Effector CD8-positive, alpha-beta T cell (primary cell): ENCODE results near the gene PCDHGB1.
"Not testable (repeated sequence)": the region's sequence is repeated elsewhere in the genome, so short reads cannot be mapped to it uniquely, and the experiment has no call there.

Source experiments
- DNase-seq: peaks from one replicate; lab custom pipeline; 2025; lab: John Stamatoyannopoulos, UW

PCDHGB1 gene

DNA sequence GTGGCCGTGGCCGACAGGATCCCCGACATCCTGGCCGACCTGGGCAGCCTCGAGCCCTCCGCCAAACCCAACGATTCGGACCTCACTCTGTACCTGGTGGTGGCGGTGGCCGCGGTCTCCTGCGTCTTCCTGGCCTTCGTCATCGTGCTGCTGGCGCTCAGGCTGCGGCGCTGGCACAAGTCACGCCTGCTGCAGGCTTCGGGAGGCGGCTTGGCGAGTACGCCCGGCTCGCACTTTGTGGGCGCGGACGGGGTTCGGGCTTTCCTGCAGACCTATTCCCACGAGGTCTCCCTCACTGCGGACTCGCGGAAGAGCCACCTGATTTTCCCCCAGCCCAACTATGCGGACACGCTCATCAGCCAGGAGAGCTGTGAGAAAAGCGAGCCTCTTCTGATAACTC, 3.9 kb upstream of the PCDHGB1 start:
- not testable (repeated sequence) for DNase-seq

DNA sequence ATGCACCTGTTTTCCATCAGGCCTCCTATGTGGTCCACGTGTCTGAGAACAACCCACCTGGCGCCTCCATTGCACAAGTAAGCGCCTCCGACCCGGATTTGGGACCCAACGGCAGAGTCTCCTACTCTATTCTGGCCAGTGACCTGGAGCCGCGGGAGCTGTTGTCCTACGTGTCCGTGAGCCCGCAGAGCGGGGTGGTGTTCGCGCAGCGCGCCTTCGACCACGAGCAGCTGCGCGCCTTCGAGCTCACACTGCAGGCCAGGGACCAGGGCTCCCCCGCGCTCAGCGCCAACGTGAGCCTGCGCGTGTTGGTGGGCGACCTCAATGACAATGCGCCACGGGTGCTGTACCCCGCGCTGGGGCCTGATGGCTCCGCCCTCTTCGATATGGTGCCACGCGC, 1.7 kb downstream of the PCDHGB1 start:
- DNase-seq: no peak

DNA sequence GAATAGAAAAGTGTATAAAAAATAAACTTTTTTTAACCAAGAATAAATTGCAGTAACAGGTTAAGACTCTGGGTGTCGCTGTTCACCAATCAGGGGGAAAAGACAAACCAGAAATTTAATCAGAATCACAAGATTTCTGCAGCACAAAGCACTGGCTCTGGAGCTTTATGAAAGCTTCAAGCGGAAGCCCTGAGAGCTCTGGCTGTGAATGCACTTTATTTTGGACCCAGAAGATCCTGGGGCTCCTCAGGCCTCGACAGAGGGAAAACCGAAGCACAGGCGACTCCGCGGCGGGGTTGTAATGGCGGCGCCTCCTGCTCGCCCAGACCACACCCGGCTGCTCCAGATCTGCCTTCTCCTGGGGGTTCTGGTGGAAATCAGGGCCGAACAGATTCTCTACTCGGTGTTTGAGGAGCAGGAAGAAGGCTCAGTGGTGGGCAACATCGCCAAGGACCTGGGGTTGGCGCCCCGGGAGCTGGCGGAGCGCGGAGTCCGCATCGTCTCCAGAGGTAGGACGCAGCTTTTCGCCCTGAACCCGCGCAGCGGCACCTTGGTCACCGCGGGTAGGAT, 5.1 kb downstream of the PCDHGB1 start, which contains the start of gene PCDHGA4:
Gene PCDHGA4 (plus strand): TSS at position 122 of the 570 bp plus-strand sequence. CDS start 87 bp downstream, at position 209.
- DNase-seq: no peak

DNA sequence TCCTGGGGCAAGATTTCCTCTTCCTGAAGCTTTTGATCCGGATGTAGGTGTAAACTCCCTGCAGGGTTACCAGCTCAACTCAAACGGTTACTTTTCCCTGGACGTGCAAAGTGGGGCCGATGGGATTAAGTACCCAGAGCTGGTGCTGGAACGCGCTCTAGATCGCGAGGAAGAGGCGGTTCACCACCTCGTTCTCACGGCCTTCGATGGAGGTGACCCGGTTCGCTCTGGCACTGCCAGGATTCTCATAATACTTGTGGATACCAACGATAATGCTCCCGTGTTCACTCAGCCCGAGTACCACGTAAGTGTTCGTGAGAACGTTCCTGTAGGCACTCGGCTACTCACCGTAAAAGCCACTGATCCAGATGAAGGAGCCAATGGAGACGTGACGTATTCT, 5.7 kb downstream of the PCDHGB1 start:
- no peak for DNase-seq

DNA sequence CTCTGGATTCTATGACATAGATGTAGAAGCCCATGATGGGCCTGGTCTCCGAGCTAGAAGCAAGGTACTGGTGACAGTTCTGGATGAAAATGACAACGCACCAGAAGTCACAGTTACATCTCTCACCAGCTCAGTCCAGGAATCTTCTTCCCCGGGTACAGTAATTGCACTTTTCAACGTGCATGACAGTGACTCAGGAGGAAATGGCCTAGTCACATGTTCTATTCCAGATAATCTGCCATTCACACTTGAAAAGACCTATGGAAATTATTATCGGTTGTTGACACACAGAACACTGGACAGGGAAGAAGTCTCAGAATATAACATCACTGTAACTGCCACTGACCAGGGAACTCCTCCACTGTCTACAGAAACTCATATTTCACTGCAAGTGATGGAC, 6.2 kb downstream of the PCDHGB1 start:
- DNase-seq: no peak

DNA sequence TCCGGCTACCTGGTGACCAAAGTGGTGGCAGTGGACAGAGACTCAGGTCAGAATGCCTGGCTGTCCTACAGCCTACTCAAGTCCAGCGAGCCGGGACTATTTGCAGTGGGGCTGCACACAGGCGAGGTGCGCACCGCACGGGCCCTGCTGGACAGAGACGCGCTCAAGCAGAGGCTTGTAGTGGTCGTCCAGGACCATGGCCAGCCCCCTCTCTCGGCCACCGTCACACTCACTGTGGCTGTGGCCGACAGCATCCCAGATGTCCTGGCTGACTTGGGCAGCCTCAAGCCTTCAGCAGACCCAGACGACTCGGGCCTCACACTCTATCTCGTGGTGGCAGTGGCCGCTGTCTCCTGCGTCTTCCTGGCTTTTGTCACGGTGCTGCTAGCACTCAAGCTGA, 7.1 kb downstream of the PCDHGB1 start:
- no peak for DNase-seq

DNA sequence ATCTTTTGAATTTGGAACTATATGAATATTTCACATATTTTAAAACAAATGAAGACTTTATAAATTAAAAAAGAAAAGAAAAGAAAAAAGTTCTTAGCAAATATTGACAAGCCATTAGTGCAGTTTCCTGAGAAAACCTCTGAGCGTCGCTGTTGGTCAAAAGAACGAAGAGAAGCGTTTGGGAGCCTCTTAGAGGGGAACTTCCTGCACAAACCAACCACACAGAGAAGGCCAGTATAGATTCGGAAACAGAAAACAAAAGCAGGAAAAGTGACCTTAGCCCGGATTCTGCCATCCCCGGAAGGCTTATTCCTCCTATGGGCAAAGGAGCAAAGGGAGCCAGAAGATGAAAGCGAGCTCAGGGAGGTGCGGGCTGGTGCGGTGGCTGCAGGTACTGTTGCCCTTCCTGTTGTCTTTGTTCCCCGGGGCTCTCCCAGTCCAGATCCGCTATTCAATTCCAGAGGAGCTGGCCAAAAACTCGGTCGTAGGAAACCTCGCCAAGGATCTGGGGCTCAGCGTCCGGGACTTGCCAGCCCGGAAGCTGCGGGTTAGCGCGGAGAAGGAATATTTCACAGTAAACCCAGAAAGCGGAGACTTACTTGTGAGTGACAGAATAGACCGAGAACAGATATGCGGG, 10.0 kb downstream of the PCDHGB1 start, which contains the start of gene PCDHGB2:
Gene PCDHGB2 (plus strand): TSS at position 205 of the 637 bp plus-strand sequence. CDS start 142 bp downstream, at position 347.
- no peak for DNase-seq

DNA sequence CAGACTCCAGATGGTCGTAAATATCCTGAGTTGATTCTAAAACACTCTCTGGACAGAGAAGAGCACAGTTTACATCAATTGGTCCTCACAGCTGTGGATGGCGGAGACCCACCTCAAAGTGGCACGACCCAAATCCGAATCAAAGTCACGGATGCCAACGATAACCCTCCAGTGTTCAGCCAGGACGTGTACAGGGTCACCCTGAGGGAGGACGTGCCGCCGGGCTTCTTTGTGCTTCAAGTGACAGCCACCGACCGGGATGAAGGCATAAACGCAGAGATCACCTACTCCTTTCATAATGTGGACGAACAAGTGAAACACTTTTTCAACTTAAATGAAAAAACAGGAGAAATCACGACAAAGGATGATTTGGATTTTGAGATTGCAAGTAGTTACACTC, 10.8 kb downstream of the PCDHGB1 start:
- DNase-seq: no peak

DNA sequence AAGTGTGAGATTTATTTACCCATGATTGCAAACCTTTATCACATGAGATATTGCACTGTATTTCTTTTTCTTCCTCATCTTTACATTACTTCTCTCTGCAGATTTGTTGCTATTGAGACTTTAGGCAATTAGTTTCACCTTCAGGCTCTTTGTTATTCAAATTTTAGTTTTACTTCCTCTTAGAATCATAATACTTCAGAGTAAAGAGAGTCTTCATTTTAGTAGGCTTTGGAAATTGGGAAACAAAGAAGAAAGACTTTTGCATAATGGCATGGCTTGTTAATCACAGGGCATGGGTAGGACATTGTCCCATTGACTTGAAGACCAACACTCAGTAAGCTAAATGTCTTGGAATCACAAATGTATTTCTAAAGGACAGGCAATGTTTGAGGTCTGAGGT, 12.8 kb downstream of the PCDHGB1 start:
- DNase-seq: no peak

DNA sequence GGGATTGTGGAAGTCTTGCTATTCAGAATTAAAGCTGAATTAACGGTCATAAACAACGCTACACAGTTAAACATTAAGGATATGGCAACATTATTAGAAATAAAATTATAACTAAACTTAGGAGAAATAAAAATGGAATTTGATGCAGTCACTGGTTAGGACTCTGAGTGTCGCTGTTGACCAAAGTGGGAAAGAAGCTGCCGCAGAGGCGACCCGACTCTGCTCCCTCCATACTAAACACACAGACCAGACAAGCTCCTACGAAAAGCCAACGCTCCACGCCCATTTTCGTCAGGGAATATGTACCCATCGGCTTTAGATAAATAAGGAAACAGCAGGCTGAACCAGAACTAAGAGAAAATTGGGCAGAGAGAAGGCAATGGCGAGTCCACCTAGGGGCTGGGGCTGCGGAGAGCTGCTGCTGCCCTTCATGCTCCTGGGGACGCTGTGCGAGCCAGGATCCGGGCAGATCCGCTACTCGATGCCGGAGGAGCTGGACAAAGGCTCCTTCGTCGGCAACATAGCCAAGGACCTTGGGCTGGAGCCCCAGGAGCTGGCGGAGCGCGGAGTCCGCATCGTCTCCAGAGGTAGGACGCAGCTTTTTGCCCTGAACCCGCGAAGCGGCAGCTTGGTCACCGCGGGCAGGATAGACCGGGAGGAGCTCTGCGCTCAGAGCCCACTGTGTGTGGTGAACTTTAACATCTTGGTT, 14.2 kb downstream of the PCDHGB1 start, which contains the start of gene PCDHGA5:
Gene PCDHGA5 (plus strand): TSS at position 211 of the 709 bp plus-strand sequence. CDS start 169 bp downstream, at position 380.
- DNase-seq: no peak

DNA sequence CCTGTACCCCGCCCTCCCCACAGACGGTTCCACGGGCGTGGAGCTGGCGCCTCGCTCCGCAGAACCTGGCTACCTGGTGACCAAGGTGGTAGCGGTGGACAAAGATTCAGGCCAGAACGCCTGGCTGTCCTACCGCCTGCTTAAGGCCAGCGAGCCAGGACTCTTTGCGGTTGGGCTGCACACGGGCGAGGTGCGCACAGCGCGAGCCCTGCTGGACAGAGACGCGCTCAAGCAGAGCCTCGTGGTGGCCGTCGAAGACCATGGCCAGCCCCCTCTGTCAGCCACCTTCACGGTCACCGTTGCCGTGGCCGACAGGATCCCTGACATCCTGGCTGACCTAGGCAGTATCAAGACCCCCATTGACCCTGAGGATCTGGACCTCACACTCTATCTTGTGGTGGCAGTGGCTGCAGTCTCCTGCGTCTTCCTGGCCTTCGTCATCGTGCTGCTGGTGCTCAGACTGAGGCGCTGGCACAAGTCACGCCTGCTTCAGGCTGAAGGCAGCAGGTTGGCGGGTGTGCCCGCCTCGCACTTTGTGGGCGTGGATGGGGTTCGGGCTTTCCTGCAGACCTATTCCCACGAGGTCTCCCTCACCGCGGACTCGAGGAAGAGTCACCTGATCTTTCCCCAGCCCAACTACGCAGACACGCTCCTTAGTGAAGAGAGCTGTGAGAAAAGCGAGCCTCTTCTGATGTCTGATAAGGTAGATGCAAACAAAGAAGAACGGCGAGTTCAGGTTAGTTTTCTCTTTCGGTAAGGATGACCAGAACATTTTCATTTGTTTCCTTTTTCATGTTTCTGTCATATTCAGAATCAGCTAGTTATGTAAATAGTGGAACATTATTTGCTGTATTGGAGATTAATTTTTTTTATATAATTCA, 16.4 kb downstream of the PCDHGB1 start:
- DNase-seq: no peak

DNA sequence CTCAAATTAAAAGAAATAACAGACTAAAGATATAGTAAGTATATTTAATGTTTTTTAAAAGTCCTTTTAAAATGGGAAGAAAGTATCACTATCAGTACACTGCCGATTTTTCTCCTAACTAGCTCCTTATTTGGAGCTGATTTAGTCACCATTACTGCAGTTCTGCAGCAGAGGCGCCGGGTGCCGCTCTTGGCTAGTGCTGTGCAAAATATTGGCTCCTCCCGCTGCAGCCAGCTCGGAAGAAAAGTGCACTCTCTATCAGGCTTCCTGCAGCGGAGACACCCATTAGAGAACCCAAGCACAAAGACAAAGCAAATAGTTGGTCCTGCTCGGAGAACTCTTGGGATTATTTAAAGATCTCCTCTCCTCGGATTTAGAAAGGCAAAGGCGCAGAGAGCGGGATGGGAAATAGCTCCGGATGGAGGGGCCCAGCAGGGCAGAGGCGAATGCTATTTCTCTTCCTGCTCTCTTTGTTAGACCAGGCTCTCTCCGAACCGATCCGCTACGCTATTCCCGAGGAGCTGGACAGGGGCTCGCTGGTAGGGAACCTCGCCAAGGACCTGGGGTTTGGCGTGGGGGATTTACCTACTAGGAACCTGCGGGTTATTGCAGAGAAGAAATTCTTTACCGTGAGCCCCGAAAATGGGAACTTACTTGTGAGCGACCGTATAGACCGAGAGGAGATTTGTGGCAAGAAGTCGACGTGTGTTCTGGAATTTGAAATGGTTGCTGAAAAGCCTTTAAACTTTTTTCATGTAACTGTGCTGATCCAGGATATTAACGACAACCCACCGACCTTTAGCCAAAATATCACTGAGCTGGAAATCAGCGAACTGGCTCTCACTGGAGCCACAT, 20.3 kb downstream of the PCDHGB1 start, which contains the start of gene PCDHGB3:
Gene PCDHGB3 (plus strand): TSS at position 249 of the 855 bp plus-strand sequence. CDS start 153 bp downstream, at position 402.
- no peak for DNase-seq

DNA sequence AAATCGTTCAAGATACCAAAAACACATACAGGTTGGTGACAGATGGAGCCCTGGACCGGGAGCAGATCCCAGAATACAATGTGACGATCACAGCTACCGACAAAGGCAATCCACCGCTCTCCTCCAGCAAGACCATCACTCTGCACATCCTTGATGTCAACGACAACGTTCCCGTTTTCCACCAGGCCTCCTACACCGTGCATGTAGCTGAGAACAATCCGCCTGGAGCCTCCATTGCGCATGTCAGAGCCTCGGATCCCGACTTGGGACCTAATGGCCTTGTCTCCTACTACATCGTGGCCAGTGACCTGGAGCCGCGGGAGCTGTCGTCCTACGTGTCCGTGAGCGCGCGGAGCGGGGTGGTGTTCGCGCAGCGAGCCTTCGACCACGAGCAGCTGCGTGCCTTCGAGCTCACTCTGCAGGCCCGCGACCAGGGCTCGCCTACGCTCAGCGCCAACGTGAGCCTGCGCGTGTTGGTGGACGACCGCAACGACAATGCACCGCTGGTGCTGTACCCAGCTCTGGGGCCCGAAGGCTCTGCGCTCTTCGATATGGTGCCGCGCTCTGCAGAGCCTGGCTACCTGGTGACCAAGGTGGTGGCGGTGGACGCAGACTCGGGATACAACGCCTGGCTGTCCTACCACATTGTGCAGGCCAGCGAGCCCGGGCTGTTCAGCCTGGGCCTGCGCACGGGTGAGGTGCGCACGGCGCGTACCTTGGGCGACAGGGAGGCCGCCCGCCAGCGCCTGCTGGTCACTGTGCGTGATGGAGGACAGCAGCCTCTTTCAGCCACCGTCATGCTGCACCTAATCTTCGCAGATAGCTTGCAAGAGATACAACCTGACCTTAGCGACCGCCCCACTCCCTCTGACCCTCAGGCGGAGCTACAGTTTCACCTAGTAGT, 21.9 kb downstream of the PCDHGB1 start:
- DNase-seq: no peak

DNA sequence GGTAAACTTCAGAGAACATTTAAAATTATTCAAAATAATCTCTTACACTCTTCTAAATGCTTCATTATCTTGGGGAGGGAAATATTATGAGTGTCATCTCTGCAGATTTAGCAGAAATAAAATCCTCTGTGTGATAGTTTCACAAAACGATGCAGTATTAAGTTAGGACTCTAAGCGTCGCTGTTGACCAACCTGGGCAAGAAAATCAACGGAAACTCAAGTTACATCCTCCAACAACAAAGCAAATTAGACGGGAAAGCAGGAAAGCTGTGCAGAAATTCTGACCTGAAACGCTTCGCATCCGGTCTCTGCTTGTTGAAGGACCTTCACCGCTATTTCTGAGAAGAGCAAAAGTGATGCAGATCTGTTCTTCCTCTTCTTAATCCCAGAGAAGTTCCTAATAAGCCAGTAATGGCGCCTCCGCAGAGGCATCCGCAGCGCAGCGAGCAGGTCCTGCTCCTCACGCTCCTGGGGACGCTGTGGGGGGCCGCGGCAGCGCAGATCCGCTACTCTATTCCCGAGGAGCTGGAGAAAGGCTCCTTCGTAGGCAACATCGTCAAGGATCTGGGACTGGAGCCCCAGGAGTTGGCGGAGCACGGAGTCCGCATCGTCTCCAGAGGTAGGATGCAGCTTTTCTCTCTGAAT, 23.9 kb downstream of the PCDHGB1 start, which contains the start of gene PCDHGA6:
Gene PCDHGA6 (plus strand): TSS at position 219 of the 645 bp plus-strand sequence. CDS start 193 bp downstream, at position 412.
- DNase-seq: no peak

DNA sequence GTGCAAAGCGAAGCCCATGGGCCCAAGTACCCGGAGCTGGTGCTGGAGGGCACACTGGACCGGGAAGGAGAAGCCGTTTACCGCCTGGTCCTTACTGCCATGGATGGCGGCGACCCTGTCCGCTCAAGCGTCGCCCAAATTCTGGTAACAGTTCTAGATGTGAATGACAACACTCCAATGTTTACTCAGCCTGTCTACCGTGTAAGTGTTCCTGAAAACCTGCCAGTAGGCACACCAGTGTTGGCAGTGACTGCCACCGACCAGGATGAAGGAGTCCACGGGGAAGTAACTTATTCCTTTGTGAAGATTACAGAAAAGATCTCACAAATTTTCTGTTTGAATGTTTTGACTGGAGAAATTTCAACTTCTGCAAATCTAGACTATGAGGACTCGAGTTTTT, 24.7 kb downstream of the PCDHGB1 start:
- no peak for DNase-seq

DNA sequence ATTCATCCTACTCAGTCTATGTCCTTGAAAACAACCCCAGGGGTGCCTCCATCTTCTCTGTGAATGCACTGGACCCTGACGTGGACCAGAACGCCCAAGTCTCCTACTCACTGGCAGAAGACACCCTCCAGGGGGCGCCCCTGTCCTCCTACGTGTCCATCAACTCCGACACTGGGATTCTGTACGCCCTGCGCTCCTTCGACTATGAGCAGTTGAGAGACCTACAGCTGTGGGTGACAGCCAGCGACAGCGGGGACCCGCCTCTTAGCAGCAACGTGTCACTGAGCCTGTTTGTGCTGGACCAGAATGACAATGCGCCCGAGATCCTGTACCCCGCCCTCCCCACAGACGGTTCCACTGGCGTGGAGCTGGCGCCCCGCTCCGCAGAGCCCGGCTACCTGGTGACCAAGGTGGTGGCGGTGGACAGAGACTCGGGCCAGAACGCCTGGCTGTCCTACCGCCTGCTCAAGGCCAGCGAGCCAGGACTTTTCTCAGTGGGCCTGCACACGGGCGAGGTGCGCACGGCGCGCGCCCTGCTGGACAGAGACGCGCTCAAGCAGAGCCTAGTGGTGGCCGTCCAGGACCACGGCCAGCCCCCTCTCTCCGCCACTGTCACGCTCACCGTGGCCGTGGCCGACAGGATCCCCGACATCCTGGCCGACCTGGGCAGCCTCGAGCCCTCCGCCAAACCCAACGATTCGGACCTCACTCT, 25.7 kb downstream of the PCDHGB1 start:
- not testable (repeated sequence) for DNase-seq

DNA sequence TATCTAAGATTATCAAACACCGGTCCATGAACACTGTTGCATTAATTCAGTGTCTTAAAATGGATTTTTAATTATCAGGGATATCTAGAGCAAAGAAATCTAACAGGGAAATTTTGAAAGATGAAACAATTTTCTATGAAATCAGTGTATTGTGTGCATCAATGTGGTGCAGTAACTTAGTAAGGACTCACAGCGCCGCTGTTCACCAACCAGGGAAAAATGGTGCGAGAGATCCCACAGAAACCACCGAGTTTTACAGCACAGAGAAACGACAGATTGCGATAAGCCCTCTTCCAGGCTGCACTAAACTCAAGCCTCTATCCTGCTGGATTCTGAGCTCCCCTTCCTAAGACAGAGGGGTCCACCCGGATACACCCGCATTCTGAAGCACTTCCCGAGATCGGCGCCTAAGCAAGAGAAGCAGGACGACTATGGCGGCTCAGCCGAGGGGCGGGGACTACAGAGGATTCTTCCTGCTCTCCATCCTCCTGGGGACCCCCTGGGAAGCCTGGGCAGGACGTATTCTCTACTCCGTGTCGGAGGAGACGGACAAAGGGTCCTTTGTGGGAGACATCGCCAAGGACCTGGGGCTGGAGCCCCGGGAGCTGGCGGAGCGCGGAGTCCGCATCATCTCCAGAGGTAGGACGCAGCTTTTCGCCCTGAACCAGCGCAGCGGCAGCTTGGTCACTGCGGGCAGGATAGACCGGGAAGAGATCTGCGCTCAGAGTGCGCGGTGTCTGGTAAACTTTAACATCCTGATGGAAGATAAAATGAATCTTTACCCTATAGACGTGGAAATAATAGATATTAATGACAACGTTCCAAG, 32.8 kb downstream of the PCDHGB1 start, which contains the start of gene PCDHGA7:
Gene PCDHGA7 (plus strand): TSS at position 274 of the 826 bp plus-strand sequence. CDS start 158 bp downstream, at position 432.
- DNase-seq: no peak
